22Rv1 (cell line): ENCODE results near the gene RNF43.
A peak's percentile ranks its signal among the peaks of the same experiment; 100 is the strongest.

Experiments
- H3K27ac ChIP-seq: fragments of 450-650 bp; 2 replicates; pipeline ENCODE4 v1.5.1; 2017
- ZFX ChIP-seq: fragments of 450-650 bp; IDR thresholded peaks from 2 replicates; pipeline ENCODE4 v1.6.1; 2017; ENCODE audit warnings: antibody characterized with exemption, borderline replicate concordance
- TF ChIP-seq, protein P1 (sequence below): fragments of 450-650 bp; IDR thresholded peaks from 2 replicates; pipeline ENCODE4 v1.5.1; 2017; ENCODE audit warnings: mild to moderate bottlenecking

RNF43 gene

GRCh38 chr17:58410714-58411407 is 6.5 kb downstream of the RNF43 start:
- no peak for TF ChIP-seq ZFX
- TF ChIP-seq, protein P1, sequence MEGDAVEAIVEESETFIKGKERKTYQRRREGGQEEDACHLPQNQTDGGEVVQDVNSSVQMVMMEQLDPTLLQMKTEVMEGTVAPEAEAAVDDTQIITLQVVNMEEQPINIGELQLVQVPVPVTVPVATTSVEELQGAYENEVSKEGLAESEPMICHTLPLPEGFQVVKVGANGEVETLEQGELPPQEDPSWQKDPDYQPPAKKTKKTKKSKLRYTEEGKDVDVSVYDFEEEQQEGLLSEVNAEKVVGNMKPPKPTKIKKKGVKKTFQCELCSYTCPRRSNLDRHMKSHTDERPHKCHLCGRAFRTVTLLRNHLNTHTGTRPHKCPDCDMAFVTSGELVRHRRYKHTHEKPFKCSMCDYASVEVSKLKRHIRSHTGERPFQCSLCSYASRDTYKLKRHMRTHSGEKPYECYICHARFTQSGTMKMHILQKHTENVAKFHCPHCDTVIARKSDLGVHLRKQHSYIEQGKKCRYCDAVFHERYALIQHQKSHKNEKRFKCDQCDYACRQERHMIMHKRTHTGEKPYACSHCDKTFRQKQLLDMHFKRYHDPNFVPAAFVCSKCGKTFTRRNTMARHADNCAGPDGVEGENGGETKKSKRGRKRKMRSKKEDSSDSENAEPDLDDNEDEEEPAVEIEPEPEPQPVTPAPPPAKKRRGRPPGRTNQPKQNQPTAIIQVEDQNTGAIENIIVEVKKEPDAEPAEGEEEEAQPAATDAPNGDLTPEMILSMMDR, result no peak
- H3K27ac ChIP-seq, result 0 out of 2 replicates have a peak overlapping the region, but pooled peaks have one; percentile 98

GRCh38 chr17:58409432-58409831 is 7.9 kb downstream of the RNF43 start:
- TF ChIP-seq, protein P1, result no peak
- TF ChIP-seq ZFX, result no peak
- no peak overlapping the region for H3K27ac ChIP-seq

DNA sequence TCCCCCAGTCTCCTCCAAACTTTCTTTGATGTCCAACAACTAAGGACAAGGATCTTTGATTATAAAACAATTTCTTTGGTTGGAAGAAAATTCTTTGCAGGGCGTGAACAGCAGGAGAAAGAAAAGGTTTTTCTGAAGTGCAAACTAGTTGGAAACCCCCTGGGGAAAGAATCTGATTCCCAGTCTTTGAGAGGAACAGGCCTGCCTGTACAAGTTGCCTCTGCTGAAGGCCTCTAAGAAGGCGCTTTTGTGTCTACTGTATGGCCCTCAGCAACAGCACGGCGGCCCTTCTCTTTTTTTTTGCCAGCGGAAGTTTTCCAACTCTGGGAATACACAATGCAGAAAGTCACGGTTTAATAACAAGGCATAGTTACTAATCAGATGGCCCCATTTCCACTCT is 14.0 kb downstream of the RNF43 start:
- TF ChIP-seq ZFX, result no peak
- TF ChIP-seq, protein P1, result no peak
- peak overlapping the region; percentile 19; the same call in 1 of the 2 replicates for H3K27ac ChIP-seq

DNA sequence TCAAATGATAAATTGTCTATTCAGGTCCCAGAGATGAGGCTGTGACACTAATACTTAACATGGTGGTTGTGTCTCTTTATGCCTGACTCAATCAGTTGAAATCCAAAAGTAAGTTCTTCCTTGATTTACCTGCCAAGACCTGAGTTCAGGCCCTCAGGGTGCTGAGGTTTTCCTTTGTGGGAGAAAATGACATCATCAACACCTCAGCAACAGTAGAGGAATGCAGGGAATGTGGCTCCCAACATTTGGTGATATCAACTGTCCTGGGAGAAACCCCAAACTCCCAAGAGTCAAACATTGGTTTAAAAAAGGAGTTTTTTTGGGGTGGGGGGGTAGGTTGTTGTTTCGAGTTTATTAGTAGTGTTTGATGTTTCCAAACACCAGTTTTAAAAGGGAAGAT is 14.7 kb downstream of the RNF43 start:
- peak overlapping the region; percentile 75; the same call in 1 of the 2 replicates for H3K27ac ChIP-seq
- TF ChIP-seq, protein P1, result no peak
- TF ChIP-seq ZFX, result no peak

- H3K27ac ChIP-seq, result peak overlapping the region; percentile 75
- TF ChIP-seq, protein P1, result no peak
- TF ChIP-seq ZFX, result no peak
These were observed 15.3 kb downstream of the RNF43 start for GRCh38 chr17:58402047-58402446.

- peak overlapping the region; percentile 75 for H3K27ac ChIP-seq
- no peak for TF ChIP-seq ZFX
- TF ChIP-seq, protein P1, result no peak
These were observed 16.0 kb downstream of the RNF43 start for GRCh38 chr17:58401287-58401686.

GRCh38 chr17:58400826-58401225 is 16.5 kb downstream of the RNF43 start:
- TF ChIP-seq ZFX, result no peak
- TF ChIP-seq, protein P1, result no peak
- H3K27ac ChIP-seq, result peak overlapping the region; percentile 75
